Spinal cord (tissue), 10 donors: ENCODE measurements around the gene SRGN. TPM values are rescaled to one million over a fixed set of nuclear protein-coding genes. Genes with fewer than 3 reads are reported as not detected.
"Not testable (repeated sequence)": the region's sequence is repeated elsewhere in the genome, so short reads cannot be mapped to it uniquely, and the experiment has no call there.

Experiments
- DNase-seq, 6 donors: peaks; one replicate each; pipeline versions ENCODE4 v3.0.0 to v3.0.0-alpha.2; 2013 to 2015; ENCODE audit warnings: low spot score in 6 of 6, low read depth in 4 of 6
- H3K27ac ChIP-seq: one replicate; pipeline ENCODE4 v1.5.1; 2013; ENCODE audit warnings: low read depth, low read length, control low read depth
- H3K27me3 ChIP-seq: one replicate; pipeline ENCODE4 v1.6.1; 2013; ENCODE audit warnings: low read length; ENCODE audit not compliant: control insufficient read depth, insufficient read depth
- H3K36me3 ChIP-seq: one replicate; pipeline ENCODE4 v1.6.1; 2013; ENCODE audit warnings: low read length; ENCODE audit not compliant: control insufficient read depth, insufficient read depth
- H3K4me1 ChIP-seq: one replicate; pipeline ENCODE4 v1.6.1; 2013; ENCODE audit warnings: low read length; ENCODE audit not compliant: control insufficient read depth, insufficient read depth
- H3K4me3 ChIP-seq: one replicate; pipeline ENCODE4 v1.5.1; 2013; ENCODE audit warnings: low read depth, low read length, control low read depth
- H3K9me3 ChIP-seq: one replicate; pipeline ENCODE4 v1.6.1; 2013; ENCODE audit warnings: low read length; ENCODE audit not compliant: control insufficient read depth, insufficient read depth
- WGBS: methylation state at CpG from one replicate; pipeline ENCODE4 v1.1.5; 2013; ENCODE audit warnings: missing lambda C conversion rate; ENCODE audit not compliant: insufficient coverage; 5-methylcytosine and 5-hydroxymethylcytosine counted together
- polyA plus RNA-seq, 2 donors: library from polyadenylated mRNA; unstranded; fragments of 120-200 nt; gene quantifications; one replicate each; pipeline ENCODE4 v1.2.1, GENCODE V29; 2013; ENCODE audit not compliant: insufficient read length in 2 of 2
- total RNA-seq, 2 donors: library from RNA; depleted of rRNA in 1 of 2; stranded (reverse); fragments of 120-200 nt in 1 of 2; fragments of >200 nt in 1 of 2; gene quantifications; one replicate each; pipeline versions ENCODE4 v1.2.3 to v1.2.4, GENCODE V29; 2013 to 2014
- donor health status: healthy.

The SRGN gene
- total and polyA plus RNA-seq, 4 donors: 21.5 to 280 (median 51.6) TPM

DNA sequence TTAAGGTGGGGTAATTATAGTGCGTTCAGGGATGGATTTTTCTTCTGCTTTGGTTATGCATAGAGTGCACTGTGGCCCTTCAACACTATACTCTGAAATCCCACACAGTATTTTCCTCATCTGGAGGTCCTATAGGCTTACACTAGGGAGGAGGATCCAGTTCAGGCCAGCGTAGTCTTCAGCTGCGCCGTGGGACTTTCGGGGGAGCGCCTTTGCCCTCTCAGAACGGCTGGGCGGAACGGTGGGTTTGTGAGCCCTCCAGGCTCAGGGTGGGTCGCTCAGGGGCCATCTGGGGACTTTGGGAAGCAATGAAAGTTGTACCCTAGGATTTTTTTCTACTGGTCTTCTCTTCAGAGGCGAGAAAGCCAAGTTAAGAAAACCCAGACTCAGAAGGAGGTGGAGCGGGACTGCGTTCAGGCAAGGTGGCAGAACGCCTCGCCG, 35.4 kb downstream of the SRGN start:
- Histone ChIP-seq H3K36me3 (no peaks in the 10 kb centered on the region), H3K27ac (peak overlapping the region; percentile 100), H3K4me3 (peak overlapping the region; percentile 95), H3K9me3 (no peaks in the 10 kb centered on the region), H3K4me1 (peaks cover 4% of the 10 kb centered on the region), H3K27me3 (no peaks in the 10 kb centered on the region)
- DNase-seq: no peak
- under 1% methylated on average over 15 of the region's 16 CpGs for WGBS

DNA sequence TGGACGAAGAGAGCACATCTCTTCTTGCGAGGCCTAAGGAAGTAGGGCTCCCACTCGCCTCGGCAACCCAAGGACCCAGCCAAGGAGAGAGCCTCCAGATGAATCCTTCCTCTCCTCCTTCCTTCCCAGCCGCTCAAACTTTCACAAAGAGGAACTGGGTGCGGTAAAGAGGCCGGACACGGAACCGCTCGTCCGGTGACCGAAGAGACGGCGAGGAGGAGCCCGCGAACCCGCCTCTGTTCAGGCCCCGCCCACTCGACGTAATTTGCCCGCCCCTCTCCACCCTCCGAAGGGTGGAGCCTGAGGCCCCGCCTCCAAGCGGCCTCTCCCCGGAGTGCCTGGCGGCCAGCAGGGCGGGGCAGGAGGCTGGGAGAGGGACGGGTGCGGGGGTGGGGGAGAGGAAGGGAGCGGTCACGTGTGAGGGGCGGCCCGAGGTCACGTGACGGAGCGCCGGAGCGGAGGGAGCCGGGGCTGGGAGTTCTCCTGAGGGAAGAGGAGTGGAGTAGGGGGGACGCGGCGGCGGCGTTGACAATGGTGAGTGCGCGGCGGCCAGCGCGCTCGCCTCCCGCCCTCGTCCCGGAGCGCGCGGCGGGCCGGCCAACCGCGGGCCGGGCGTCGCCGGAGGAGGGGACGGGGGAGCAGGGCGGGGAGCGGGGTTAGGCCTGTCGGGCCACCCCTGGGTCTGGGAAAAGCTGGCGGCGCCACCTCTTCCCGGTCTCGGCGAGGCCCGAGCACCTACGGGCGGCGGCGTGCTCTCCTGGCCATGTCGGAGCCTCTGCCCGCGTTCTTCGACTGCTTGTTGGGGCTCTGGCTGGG, 36.1 kb downstream of the SRGN start, which contains the start of gene VPS26A:
Gene VPS26A, plus strand, starts transcription at position 432 of the 816 bp plus-strand sequence. Its CDS starts 100 bp downstream, at position 532.
- WGBS: under 1% methylated on average over 73 of the region's 82 CpGs

DNA sequence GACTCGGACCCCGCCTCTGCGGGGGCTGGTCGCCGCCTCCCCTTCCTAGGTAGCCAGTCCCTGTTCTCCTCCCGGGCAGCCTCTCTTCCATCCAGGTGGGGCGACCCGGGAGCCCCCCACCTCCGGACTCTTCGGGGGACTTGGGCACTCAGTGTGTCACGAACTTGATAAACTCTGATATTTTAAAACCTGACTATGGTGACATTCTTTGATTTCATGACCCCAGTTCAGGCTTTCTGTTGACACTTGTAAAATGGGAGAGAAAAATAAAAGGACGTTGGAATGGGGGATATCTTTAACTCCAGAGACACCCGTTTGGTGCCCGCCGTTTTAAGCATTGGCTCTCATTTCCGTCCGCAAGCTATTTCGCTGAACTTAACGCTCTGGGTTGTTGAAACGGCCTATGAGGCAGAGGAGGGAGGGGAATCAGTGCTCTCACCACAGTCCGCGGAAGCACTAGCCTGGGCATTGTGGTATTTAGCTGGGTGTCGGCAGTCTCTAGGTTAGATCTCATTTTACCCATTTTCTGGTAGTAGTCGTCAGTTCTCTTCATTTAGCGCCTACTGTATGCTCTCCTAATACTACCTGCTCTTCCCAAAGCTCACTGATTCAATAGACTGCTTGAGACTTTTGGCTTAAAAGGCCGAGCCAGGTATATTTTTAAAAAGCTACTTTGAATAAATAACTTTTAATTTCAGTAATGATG, 36.8 kb downstream of the SRGN start:
- no peaks in the 10 kb centered on the region for H3K36me3 ChIP-seq
- WGBS: under 1% methylated on average over 21 of the region's 26 CpGs
- no peaks in the 10 kb centered on the region for H3K9me3 ChIP-seq
- H3K27ac ChIP-seq: peak overlapping the region; percentile 89
- H3K27me3 ChIP-seq: no peaks in the 10 kb centered on the region
- H3K4me3 ChIP-seq: peak overlapping the region; percentile 95
- peak in 4 of 6 donors; percentile 19 to 79 (median 48) for DNase-seq
- peaks cover 4% of the 10 kb centered on the region for H3K4me1 ChIP-seq

More for the DNA sequence above, 36.1 kb downstream of the SRGN start, which contains the start of gene VPS26A:
- peak within 1 kb of the TSS; percentile 100 for H3K27ac ChIP-seq
- no peaks in the 10 kb centered on the region for H3K36me3 ChIP-seq
- H3K9me3 ChIP-seq: no peaks in the 10 kb centered on the region
- H3K4me1 ChIP-seq: peaks cover 4% of the 10 kb centered on the region
- peak; percentile 92 to 100 (median 97) for DNase-seq
- no peaks in the 10 kb centered on the region for H3K27me3 ChIP-seq
- H3K4me3 ChIP-seq: peak within 1 kb of the TSS; percentile 95

DNA sequence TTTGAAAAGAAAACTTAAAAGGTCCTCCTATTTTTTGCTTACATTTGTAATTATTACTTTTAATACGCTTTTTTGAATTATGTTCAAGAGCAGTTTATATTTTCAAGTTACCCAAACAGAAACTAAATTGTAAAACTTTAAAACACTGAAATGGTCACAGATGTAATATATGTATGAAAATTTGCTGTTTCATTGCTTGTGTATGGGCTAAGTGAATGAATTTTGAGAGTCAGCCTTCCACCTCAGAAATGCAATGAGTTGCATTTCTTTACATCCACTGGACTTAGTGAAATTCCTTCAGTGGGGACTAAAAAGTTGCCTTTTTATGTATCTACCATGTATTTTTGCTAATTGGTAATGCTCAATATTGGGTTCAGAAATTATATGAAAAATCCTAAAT, 37.7 kb downstream of the SRGN start:
- no CpG with 5 or more reads among the region's 1 CpG for WGBS
- H3K27me3 ChIP-seq: no peaks in the 10 kb centered on the region
- H3K27ac ChIP-seq: no peak overlapping the region
- no peak for DNase-seq
- no peaks in the 10 kb centered on the region for H3K9me3 ChIP-seq
- no peaks in the 10 kb centered on the region for H3K36me3 ChIP-seq
- no peak overlapping the region for H3K4me3 ChIP-seq
- H3K4me1 ChIP-seq: peaks cover 4% of the 10 kb centered on the region

- Histone ChIP-seq H3K27me3 (no peaks in the 10 kb centered on the region), H3K27ac (no peak overlapping the region), H3K4me3 (no peak overlapping the region), H3K9me3 (no peaks in the 10 kb centered on the region), H3K4me1 (no peaks in the 10 kb centered on the region), H3K36me3 (peaks cover 5% of the 10 kb centered on the region)
- no peak for DNase-seq
- WGBS: 33% methylated on average over 1 of the region's 2 CpGs
These were observed 42.3 kb downstream of the SRGN start for GRCh38 chr10:69130251-69130650.

- WGBS: no CpG with 5 or more reads among the region's 2 CpGs
- no peak for DNase-seq
These were observed 52.1 kb downstream of the SRGN start for GRCh38 chr10:69139961-69140360.

GRCh38 chr10:69141304-69141703, 53.4 kb downstream of the SRGN start:
- no peak overlapping the region for H3K4me3 ChIP-seq
- WGBS: no CpG with 5 or more reads among the region's 1 CpG
- H3K9me3 ChIP-seq: no peaks in the 10 kb centered on the region
- no peaks in the 10 kb centered on the region for H3K27me3 ChIP-seq
- H3K36me3 ChIP-seq: peaks cover 2% of the 10 kb centered on the region
- no peak overlapping the region for H3K27ac ChIP-seq
- no peaks in the 10 kb centered on the region for H3K4me1 ChIP-seq
- no peak for DNase-seq

More at GRCh38 chr10:69139961-69140360, 52.1 kb downstream of the SRGN start:
- no peak overlapping the region for H3K27ac ChIP-seq
- peaks cover 4% of the 10 kb centered on the region for H3K36me3 ChIP-seq
- no peaks in the 10 kb centered on the region for H3K4me1 ChIP-seq
- H3K4me3 ChIP-seq: no peak overlapping the region
- no peaks in the 10 kb centered on the region for H3K9me3 ChIP-seq
- no peaks in the 10 kb centered on the region for H3K27me3 ChIP-seq

DNA sequence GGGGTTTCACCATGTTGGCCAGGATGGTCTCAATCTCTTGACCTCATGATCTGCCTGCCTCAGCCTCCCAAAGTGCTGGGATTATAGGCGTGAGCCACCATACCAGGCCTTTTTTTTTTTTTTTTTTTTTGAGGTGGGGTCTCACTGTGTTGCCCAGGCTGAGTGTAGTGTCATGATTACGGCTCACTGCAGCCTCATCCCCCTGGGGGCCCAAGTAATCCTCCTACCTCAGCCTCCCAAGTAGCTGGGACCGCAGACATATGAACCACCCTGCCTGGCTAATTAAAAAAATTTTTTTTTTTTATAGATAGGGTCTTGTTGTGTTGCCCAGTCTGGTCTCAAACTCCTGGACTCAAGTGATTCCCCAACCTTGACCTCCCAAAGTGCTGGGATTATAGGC, 54.2 kb downstream of the SRGN start:
- not testable (repeated sequence) for H3K4me1 ChIP-seq, H3K9me3 ChIP-seq, H3K4me3 ChIP-seq, H3K27ac ChIP-seq, H3K27me3 ChIP-seq, DNase-seq, H3K36me3 ChIP-seq
- no CpG with 5 or more reads among the region's 3 CpGs for WGBS

DNA sequence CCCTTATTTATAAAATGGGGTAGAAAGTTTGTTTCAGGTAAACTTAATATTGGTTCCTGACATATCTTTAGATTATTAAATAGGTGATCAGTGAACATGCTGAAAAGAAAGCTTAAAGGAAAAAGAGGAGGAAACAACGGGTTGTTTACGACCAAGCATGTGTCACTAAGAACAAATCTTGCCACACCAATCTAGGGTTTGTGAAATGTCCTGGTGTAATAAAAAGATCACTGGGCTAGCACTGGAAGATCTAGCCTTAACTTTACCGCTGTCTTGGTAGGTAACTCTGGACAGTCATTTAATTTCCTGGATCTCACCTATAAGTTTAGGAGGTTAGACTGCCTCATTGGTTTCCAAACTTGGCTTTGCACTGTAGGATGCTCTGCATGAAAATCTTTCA, 55.1 kb downstream of the SRGN start:
- no peaks in the 10 kb centered on the region for H3K4me1 ChIP-seq
- no peak overlapping the region for H3K4me3 ChIP-seq
- no peaks in the 10 kb centered on the region for H3K36me3 ChIP-seq
- H3K27me3 ChIP-seq: no peaks in the 10 kb centered on the region
- WGBS: no CpG with 5 or more reads among the region's 3 CpGs
- no peak for DNase-seq
- no peaks in the 10 kb centered on the region for H3K9me3 ChIP-seq
- no peak overlapping the region for H3K27ac ChIP-seq
